ENCODE data around the gene CNTF.
"Not testable (repeated sequence)": the region's sequence is repeated elsewhere in the genome, so short reads cannot be mapped to it uniquely, and the experiment has no call there.

Gene CNTF, protein sequence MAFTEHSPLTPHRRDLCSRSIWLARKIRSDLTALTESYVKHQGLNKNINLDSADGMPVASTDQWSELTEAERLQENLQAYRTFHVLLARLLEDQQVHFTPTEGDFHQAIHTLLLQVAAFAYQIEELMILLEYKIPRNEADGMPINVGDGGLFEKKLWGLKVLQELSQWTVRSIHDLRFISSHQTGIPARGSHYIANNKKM

DNA sequence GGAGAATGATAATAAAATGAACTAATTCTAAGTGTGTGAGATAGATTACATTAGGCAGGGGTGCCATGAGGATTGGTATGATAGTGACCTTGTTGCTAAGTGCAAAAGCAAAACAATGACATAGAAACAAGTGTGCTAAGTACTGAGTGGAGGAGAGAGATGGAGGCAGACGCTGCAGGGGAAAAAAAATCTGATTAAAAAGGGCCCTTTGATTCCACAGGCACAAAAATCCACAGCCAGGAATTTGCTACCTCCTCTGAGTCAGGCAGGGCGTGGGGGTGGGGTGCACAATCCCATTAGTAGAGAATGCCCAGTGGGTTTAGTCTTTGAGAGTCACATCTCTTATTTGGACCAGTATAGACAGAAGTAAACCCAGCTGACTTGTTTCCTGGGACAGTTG lies at the start of gene CNTF:
CNTF (plus strand) TSS at position 322 of the 400 bp plus-strand sequence. CDS start 88 bp downstream, outside the sequence.
- DNase-seq, result no peak

DNA sequence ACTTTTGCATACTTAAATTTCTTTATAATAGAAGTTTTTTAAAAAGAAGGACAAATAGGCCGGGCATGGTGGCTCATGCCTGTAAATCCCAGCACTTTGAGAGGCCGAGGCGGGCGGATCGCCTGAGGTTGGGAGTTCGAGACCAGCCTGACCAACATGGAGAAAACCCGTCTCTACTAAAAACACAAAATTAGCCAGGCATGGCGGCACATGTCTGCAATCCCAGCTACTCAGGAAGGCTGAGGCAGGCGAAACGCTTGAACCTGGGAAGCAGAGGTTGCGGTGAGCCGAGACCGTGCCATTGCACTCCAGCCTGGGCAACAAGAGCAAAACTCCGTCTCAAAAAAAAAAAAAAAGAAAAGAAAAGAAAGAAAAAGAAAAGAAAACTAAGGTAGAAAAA lies 49.6 kb upstream of the CNTF start:
- not testable (repeated sequence) for DNase-seq

DNA sequence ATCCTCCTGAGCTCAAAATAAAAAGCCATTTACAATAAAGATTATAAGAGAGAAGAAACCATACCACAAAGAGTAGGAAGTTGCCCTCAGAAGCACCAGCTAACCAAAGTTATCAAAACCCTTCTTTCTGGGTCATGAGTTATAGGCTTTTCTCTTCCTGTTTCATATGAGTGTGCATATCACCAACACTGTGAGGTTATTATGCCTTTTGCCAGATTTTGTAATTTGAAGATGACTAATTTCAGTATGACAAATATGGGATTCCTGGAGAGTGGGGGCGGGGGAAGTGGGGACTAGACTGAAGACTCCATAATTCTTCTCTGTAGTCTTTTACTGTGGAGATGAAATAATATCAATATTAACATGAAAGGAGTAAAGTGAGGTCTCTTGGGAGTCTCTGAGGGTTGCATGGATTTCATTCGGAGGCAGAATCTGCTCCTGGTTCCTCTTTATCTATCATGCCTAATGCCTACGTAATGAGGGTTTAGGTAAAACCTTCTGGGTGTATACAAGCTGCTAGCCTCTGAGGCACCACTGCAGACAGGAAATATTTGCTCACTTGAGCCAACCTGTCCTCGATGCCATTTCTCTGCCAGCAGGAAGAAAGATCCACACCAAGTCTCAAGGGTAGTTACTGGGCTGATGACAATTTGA lies 48.9 kb upstream of the CNTF start:
- DNase-seq, result peak; percentile 79

- no peak for DNase-seq
These were observed 47.6 kb upstream of the CNTF start for GRCh38 chr11:58574881-58575280.

DNA sequence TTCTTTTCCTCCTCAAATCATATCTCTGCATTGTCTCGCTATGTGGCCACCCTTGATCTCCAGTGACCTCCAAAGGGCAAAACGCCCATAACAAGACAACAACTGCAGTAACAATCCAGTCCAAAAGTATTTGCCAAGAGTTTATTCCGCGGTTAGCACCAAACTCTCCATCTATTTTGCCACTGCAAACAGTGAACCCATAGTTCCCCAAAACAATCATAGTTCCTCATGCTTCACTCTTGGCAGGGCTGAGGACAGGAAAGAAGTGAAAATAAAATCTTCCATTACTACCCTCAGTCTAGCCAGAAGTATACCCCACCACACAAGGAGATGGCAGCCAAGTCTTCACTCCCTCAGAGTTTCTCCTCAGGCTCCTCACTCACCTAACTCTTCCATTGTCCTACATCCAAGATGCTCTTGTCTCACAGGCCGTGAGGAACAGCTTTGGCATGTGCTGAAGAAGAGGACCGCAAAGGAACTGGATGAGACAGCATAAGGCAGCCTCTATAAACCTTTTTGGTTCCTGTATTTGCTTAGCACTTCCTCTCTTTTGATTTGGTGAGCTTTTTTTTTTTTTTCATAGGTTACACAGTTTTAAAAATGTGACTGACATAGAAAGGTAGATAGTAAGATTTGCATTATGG lies 47.0 kb upstream of the CNTF start, which contains the start of gene LPXN:
LPXN (minus strand) TSS at position 480 of the 644 bp plus-strand sequence; CDS start at position 396, 84 bp downstream.
- DNase-seq, result peak; percentile 71

- no peak for DNase-seq
These were observed 45.5 kb upstream of the CNTF start for GRCh38 chr11:58576887-58577471.

DNA sequence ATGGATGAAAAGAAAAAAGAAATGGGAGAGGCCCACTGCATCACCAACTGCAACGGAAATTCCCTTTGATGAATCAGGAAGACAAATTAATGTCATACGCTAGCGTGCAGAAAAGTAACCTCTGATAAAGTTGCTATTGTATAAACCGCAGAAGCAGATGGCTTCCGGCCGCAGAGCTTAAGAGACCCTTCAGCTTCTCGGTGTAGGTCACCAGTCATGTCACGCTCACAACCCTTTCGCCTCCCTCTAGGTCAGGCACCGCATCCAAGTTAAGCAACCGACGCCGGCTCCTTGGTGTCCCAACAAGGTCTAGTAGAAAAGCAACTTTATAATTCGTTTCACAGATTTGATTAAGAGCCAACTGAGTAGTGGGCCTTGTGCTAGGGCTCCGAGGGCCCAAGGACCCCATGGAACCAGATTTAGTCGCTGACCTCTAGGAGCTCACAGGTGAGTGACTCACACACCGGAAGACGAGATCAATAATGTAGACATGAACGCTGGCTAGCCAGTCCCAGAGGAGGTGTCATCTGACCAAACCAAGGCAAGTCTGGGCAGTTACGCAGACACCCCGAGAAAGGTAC lies 44.8 kb upstream of the CNTF start:
- DNase-seq, result peak; percentile 80

- DNase-seq, result peak; percentile 95
These were observed 44.3 kb upstream of the CNTF start for GRCh38 chr11:58578136-58578634.

DNA sequence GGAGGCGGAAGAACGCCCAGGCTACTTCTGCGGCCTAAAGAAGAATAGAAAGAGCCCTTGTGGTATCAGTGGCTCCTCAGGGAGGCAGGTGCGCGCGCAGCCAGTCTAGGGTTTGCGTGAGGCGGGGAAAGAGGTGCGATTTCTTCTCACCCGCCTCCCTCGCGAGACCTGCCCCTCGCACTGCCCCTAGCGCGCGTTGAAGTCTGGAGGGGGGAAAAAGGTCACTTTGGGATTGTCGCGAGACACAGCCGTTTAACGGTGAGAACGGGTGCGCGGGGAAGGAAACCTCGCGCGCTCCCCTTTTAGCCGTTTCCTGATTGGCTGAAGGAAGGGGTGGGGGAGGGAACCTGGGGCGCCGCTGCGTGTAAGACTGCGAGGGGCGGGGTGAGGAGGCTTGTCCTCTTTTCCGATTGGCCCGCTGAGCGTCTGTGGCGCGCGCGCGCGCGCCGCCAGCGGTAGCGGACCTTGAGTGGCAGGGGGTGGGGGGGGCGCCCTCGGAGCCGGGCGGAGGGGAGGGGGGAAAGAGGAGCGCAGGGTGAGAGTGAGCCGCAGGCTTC lies 43.8 kb upstream of the CNTF start, which contains the start of gene ZFP91:
ZFP91 (plus strand) TSS at position 429 of the 557 bp plus-strand sequence. CDS start 219 bp downstream, outside the sequence.
- peak; percentile 97 for DNase-seq

GRCh38 chr11:58579192-58580129 lies 43.0 kb upstream of the CNTF start:
- DNase-seq, result peak; percentile 93

DNA sequence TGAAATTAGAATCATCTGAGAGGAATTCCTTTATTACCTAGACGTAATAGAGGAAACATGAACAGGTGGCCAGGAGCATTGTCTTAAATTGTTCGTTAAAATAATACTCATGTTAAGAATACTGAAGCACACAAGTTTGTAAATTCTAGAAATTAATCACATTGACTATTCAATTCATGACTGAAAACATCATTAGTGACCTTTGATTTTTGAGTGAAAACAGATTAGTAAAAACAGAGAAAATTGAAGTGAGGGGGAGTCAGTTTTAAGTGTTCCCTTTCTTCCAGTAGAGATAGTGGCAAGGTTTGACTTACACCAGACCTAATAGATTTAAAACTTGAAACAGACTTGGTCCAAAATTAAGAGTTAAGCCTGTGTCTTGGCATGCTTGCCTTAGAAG lies 42.2 kb upstream of the CNTF start:
- DNase-seq, result no peak

DNA sequence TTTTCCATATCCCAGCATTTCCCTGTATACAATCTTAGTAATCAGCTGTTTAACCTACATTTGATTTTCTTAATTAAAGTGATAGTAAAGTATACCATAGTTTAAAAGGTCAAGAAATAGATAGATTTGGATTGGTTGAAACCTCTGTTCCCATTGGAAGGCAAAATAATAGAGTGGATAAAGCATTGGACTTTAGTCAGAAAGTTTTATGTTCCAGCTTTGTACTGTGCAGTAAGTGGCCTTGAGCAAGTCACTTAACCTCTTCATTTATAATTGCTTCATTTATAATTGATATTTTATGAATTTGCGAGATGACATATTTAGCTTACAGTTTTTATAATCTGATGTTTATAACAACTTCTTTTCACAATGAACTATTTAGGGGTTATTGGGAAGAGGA lies 40.0 kb upstream of the CNTF start:
- no peak for DNase-seq

- DNase-seq, result no peak
These were observed 35.5 kb upstream of the CNTF start for GRCh38 chr11:58586998-58587397.

- DNase-seq, result no peak
These were observed 30.8 kb upstream of the CNTF start for GRCh38 chr11:58591659-58592058.

DNA sequence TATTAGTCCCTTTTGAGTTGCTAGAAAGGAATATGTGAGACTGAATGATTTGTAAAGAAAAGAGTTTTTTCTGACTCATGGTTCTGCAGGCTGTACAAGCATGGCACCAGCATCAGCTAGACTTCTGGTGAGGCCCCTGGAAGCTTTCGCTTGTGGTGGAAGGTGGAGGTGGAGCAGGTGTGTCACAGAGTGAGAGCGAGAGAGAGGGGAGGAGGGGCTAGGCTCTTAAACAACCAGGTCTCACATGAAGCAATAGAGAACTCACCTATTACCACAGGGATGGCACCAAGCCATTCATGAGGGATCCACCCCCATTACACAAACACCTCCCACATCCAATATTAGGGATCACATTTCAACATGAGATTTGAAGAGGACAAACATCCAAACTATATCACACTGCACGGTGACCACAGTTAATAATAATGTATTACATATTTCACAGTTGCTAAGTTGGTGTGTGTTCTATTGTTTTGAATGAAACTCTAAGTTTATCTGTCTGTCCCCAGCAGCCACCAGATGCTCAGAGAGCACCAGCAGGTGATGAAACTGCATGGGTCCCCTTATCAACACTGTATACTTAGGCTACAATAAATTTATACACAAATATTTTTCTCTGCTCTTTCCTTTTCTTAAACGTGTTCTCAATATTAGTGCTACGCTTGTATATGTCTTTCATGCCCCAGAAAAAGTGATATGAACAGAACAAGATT lies 29.5 kb upstream of the CNTF start:
- peak; percentile 18 for DNase-seq

GRCh38 chr11:58594826-58595225 lies 27.6 kb upstream of the CNTF start:
- no peak for DNase-seq

DNA sequence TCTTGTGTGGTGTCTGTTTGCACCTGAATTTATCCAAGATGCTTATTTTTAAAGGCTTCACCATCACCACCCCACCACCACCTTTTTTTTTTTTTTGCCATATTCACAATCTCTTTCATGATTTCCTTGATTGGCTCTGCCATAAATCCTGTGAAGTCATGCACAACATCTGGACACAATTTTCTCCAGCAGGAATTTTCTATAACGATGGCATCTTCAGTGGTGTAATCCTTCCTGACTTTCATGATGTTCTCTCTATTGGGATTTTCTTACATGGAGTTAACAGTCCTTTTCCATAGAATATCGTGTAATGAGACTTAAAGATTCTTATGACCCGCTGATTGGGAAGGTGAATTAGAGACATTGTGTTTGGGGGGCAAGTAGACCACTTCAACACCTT lies 25.8 kb upstream of the CNTF start:
- DNase-seq, result no peak

DNA sequence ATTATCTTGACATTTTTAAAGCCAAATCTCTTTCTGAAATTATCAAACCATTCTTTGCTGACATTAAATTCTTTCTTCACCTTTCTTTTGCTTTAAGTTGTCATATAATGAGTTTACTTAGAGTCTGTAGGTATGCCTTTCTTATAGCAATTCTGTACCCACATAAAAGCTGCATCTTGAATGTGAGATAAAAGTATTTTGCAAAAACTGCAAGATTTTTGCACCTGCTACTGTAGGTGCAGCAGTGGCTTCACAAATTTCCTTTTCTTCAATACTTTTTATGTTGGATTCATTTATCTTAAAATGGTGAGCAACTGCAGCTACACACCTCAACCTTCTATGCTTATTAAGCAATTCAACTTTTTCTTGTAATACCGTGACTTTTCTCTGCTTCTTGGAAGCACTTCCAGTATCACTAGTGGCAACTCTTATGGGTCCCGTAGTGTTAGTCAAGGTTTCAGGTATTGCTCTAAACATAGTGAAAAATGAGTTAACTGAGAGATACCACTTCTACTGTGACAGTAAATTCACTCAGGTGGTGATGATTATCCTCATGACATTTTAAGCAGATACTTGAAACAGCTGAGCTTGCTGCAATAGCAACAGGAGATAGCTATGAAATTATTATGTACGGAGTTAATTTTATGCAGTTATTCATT lies 24.9 kb upstream of the CNTF start:
- no peak for DNase-seq

- DNase-seq, result no peak
These were observed 22.0 kb upstream of the CNTF start for GRCh38 chr11:58600510-58600909.
